ENCODE measurements around the gene GYG2.
A peak's percentile ranks its signal among the peaks of the same experiment; 100 is the strongest.
"Not testable (repeated sequence)": the region's sequence is repeated elsewhere in the genome, so short reads cannot be mapped to it uniquely, and the experiment has no call there.

GYG2 gene

DNA sequence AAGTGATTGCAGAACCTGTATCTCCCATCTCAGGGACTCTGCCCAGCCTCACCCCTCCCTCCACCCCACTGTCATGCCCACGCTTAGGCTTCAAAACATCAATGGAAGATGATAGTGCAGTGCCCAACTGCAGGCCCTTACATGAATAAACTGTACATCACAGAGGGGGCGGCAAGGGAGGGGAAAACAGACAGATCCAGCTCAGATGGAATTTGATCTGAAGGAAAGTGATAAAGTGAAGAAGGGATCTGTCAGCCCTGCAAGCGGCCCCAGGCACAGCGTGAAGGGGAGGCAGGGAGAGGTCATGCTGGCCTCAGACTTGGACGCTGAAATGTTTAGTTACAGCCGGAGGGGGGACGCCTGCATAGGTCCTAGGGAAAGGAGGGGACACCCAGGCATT, 38.5 kb downstream of the GYG2 start:
- no peak for DNase-seq (ENCODE audit: low read depth in 2 of 2, low spot score in 1 of 2)

DNA sequence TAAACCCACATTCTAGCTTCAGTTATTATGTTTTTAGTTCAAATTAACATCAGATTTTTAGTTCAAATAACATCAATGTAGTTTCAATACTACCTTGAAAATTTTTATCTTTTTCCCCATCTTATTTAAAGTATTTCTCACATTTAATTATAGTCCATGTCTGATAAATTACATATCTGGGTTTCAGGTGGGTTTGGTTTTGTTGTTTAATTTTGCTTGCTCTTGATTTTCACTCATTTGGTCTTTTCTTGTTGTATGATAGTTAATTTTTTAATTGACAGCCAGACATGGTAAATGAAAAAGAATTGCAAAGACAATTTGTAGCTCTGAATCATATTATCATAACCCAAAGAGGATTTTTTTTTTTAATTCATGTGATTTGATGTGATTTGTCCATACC, 41.9 kb downstream of the GYG2 start:
- no peak for DNase-seq (ENCODE audit: low read depth in 2 of 2, low spot score in 1 of 2)

DNA sequence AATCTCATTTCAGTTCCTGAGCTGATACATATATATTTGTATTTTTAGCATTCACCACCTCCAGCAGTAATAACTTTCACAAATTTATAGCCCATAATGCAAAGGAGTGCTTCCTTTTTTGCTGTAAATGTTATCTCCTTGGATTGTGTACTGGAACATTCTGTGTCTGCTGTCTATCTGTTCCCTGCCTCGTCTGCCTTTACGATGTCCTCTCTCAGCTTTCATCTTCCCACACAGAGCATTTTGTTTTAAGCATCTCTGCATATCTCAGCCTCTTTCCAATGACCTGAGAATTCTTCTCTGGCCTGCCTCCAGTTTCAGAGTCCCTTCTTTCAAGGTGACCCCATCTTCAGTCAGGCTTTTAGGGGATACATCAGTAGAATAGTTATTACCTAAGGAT, 43.1 kb downstream of the GYG2 start:
- no peak for DNase-seq (ENCODE audit: low read depth in 2 of 2, low spot score in 1 of 2)

DNA sequence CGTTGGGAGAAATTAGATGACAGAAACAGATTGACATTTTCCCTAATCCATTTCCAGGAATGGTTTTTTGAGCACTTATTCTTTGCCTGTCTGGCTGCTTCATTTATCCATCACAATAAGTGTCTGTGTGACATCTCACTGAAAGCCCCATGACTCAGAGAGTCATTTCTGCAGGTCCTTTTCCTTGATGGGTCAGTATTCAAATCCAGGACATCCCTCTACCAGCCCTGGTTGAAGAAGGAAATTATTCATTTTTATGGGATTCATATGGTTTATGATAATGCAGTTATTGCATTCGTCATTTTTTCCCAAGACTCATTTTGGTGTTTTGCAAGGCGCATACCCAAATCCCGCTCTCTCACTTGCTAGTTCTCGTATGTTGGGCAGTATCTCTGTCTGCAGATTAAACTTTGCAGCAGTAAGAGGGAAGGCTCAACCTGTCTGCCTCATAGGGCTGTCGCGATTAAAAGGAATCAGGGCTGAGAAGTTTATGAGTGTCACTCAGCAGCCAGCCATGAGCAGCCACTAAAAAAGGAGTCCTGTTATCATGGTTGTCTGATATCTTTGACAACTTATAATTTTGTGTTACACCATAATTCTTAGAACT, 44.0 kb downstream of the GYG2 start:
- DNase-seq (ENCODE audit: low read depth in 2 of 2, low spot score in 1 of 2), result no peak

DNA sequence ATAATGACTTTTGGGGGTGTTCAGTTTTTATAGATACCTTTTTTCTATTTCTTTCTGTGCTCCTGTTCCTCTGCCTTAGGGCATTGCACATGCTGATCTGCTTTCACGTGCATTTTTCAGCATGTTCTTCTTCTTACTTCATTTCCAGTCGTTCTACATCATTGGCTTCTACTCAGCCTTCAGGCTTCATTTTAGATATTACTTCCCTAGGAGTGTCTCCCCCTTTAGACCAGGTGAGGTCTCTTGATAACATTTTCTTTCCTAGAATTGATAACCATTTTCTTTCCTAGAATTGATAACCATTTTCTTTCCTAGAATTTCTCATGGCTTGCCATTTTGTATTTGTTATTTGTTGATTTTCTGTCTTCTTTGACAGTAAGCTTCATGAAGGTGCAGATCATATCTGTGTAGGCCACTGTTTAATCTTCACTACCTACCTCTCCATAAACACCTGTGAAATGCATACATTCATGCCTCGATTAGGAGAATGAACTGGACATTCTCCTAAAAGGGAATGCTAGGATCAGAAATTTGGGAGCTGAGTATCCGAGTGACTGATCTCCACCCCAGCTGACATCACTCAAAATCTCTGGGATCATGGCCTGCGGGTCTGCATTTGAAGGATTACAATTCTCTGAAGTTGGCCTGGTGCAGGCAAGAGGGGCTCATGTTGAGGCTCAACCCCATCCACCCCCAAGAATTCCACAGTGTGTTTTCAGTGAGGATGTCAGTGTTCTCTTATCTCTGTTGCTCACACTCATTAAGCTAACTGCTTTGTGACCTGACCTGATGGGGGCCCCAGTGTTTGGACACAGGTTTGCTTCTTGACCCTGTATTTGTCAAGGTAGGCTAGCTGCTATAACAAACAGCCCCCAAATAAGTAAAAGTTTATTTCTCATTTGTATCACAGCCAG, 45.7 kb downstream of the GYG2 start:
- DNase-seq (ENCODE audit: low read depth in 2 of 2, low spot score in 1 of 2), result no peak

DNA sequence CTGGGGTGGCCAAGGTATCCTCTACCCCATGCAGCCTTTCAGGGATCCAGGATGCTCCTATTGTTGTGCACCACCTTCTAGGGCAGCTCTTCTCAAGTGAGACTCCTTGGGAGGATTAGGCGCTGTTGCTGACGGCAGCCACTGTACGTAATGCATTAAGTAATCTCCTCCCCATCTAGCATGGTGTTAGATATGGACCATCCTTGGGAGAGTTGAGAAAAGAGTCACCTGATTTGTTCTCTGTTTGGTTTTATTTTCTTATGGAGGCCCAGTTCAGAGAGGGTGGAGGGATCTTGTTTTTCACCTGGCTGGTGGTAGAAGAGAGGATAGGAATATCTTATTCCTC, 46.4 kb downstream of the GYG2 start:
- no peak for DNase-seq (ENCODE audit: low read depth in 2 of 2, low spot score in 1 of 2)

DNA sequence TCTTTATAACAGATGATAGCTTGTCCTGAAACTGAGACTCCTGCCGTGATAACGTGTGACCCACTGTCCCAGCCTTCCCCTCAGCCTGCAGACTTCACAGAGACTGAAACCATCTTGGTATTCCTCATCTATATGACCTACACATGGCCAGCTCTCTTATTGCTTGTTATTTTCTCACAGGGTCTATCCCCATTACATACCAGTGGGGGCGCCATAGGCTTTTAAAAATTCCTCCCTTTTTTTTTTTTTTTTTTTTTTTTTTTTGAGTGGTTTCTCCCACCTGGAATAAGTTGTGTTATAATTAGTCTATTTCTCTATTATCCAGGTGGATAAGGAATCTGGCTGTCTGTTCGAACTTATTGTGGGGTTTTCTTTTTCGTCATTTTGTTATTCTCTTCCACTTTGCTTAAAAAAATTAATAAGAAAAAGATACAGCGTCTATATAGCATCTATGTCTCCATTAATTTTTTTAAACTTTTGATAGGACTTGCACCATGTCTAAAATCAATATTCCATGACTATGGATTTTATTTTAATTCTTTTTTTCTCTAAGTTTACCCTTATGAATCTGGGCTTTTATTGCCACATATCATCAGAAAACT, 47.2 kb downstream of the GYG2 start:
- no peak for DNase-seq (ENCODE audit: low read depth in 2 of 2, low spot score in 1 of 2)

DNA sequence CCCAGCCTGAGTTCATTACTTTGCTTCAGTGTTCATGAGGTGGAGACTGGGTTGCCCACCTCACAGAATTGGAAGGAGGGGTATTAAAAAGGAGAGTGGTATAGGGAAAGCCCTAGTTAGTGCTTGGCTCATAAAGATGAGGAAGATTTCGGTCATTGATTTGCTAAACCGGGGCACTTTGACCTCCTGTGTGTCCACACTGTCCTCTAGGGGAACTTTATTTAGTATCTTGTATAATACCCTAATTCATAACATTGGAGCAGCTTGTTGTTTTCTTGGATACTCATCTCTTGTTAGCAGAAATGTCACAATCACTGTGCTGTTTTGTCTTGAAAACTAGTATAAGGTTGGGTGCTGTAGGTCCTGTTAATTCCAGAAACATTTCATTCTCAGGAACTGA, 49.8 kb downstream of the GYG2 start:
- no peak for DNase-seq (ENCODE audit: low read depth in 2 of 2, low spot score in 1 of 2)

DNA sequence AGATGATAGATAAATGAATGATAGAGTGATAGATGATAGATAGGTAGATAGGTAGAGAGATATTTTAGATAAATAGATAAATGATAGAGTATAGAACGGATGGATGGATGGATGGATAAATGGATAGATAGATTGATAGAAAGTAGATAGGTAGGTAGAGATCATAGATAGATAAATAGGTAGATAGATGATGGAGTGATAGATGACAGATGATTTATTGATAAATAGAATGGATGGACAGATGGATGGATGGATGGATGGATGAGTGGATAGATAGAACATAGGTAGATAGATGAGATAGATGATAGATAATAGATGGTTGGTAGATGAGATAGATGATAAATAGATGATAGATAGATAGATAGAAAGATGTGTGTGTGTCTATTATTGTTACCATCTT, 50.9 kb downstream of the GYG2 start:
- no peak for DNase-seq (ENCODE audit: low read depth in 2 of 2, low spot score in 1 of 2)

DNA sequence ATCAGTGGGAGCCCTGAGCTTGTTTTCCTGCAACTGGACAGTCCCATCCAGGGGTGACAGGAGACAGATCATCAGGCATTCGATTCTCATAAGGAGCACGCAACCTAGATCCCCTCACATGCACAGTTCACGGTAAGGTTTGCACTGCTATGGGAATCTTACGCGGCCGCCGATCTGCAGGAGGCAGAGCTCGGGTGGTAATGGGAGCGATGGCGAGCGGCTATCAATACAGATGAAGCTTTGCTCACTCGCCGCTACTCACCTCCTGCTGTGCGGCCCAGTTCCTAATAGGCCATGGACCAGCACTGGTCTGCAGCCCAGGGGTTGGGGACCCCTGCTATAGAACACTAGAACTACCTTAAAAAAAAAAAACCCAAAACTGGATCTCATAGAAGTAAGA, 55.0 kb downstream of the GYG2 start:
- DNase-seq (ENCODE audit: low read depth in 2 of 2, low spot score in 1 of 2), result no peak

DNA sequence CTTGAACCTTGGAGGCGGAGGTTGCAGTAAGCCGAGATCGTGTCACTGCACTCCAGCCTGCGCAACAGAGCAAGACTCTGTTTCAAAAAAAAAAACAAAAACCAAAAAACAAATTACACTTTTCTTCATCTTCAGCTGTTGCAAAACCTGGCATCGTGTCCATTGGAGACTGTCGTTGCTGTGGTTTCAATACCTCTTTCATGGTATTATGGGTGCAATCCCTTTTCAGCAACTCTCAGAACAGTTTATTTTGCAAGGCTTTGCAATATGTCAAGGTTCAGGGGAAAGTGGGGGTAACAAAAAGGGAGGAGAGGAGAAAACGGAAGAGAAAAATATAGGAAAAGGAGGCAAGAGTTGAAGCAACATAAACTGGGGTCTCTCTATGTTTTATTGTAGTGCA, 59.6 kb downstream of the GYG2 start:
- DNase-seq (ENCODE audit: low read depth in 2 of 2, low spot score in 1 of 2), result no peak

DNA sequence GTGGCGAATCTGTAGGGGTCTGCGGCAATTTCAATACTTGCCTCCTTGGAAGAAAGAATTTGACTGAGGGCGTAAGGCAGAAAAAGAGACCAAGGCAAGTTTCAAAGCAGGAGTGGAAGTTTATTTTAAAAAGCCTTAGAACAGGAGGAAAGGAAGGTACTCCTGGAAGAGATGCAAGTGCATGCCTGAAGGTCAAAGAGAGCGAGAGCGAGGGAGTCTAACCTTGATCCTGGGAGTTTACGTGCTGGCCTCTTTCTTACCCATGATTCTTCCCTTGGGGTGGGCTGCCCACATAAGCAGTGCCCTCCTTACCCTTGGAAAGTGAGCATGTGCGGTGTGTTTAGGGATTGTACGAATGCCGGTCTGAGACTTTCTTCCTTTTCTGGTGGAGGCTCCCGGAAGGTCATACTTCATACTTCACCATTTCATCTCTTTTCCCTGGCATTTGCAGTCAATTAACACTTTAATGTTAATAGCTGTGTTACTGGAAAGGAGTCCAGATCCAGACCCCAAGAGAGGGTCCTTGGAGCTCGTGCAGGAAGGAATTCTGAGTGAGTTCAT, 60.4 kb downstream of the GYG2 start:
- no peak for DNase-seq (ENCODE audit: low read depth in 2 of 2, low spot score in 1 of 2)

DNA sequence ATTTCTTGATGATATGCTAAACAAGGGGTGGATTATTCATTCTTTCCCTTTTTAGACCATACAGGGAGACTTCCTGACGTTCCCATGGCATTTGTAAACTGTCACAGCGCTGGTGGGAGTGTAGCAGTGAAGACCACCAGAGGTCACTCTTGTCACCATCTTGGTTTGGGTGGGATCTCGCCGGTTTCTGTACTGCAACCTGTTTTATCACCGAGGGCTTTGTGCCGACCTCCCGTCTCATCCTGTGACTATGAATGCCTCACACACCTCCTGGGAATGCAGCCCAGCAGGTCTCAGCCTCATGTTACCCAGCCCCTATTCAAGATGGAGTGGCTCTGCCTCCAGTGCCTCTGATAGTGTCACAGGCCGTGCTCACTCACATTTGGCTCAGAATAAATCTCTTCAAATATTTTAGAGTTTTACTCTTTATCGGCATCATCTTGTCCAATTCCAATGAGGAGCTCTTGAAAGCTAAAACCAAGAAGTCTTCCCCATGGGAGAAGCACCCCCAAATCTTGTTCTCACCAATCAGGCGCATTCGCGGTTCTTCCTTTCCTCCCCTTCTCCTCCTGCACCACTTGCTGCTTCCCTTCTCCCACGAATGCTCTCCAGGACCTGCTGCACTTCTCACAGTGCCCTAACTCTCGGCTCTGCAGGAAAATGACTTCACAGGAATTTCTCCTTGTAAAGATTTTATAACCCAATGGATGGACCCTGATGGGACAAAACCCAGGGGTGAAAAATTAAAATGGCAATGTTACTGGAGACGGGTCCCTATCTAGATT, 61.2 kb downstream of the GYG2 start:
- not testable (repeated sequence) for DNase-seq (ENCODE audit: low read depth in 2 of 2, low spot score in 1 of 2)

DNA sequence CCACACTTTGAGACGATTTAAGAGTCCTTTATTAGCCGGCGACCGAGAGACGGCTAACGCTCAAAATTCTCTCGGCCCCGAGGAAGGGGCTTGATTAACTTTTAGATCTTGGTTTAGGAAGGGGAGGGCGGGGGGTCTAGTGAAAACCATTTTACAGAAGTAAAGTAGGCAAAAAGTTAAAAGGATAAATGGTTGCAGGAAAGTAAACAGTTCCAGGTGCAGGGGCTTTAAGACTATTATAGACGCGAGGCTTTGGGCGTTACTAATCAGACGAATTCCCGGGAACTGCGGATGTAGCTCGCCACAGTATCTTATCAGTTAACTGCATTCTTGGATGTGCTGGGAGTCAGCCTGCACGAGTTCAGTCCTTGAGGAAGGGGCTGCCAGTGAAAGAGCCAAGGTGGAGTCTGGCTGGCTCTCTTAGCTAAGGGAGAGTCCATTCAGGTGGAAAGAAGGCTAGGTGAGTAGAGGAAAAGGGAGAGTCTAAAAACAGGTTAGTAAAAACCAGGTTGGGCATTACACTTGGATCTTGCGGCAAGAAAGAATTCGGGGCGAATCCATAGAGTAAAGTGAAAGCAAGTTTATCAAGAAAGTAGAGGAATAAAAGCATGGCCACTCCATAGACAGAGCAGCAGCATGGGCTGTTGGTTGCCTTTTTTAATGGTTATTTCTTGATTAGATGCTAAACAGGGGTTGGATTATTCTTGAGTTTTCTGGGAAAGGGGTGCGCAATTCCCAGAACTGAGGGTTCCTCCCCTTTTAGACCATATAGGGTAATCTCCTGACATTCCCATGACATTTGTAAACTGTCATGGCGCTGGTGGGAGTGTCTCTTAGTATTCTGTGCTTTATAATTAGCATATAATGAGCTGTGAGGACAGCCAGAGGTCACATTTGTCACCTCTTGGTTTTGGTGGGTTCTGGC, 62.1 kb downstream of the GYG2 start:
- DNase-seq (ENCODE audit: low read depth in 2 of 2, low spot score in 1 of 2), result not testable (repeated sequence)

DNA sequence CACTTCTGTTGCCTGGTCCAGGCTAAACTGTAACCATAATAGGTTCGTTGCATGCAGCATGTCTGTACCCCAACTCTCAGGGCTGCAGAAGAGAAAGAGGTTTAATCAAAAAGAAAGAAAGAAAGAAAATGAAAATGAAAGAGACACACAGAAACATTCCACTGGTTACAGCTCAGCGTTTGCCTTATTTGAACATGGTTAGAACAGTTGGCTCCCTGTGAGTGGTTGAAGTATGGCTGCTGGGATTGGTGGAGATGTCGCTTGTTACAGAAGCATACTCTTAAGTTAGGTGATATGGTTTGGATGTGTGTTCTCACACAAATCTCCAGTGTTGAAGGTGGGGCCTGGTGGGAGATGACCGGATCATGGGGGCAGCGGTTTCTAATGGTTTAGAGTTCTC, 64.1 kb downstream of the GYG2 start:
- DNase-seq (ENCODE audit: low read depth in 2 of 2, low spot score in 1 of 2), result no peak

DNA sequence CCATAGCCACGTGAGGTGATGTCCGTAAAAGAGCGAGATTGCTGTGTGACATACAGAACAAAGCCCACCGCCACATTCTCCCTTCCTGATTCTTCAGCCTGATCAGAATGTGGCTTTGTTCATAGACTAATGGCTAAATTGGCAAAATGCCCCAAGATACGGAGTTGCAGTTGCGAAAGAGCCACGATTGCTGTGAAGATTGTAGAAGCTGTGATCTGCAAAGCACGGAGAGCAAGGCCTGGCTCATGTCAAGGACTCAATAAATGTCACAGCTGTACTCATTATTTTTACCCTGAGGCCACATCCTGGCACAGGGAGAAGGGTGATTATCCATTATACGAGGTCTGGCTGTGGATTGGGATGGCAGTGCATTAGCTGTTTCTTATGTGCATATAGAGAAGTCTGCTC, 66.2 kb downstream of the GYG2 start:
- no peak for DNase-seq (ENCODE audit: low read depth in 2 of 2, low spot score in 1 of 2)

DNA sequence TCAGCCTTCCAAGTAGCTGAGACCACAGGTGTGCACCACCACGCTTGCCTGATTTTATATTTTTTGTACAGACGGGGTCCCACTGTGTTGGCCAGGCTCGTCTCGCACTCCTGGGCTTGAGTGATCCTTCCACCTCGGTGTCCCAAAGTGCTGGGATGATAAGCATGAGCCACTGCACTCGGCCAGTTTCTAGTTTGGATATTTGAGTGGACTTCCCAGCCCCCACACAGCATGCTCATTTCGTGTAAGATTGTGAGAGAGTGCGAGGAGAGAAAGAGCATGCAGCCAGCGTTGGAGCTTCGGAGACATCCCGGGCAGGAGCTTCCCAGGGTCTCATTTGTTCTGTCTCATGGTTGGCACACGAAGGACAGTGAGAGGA, 68.6 kb downstream of the GYG2 start:
- no peak for DNase-seq (ENCODE audit: low read depth in 2 of 2, low spot score in 1 of 2)

DNA sequence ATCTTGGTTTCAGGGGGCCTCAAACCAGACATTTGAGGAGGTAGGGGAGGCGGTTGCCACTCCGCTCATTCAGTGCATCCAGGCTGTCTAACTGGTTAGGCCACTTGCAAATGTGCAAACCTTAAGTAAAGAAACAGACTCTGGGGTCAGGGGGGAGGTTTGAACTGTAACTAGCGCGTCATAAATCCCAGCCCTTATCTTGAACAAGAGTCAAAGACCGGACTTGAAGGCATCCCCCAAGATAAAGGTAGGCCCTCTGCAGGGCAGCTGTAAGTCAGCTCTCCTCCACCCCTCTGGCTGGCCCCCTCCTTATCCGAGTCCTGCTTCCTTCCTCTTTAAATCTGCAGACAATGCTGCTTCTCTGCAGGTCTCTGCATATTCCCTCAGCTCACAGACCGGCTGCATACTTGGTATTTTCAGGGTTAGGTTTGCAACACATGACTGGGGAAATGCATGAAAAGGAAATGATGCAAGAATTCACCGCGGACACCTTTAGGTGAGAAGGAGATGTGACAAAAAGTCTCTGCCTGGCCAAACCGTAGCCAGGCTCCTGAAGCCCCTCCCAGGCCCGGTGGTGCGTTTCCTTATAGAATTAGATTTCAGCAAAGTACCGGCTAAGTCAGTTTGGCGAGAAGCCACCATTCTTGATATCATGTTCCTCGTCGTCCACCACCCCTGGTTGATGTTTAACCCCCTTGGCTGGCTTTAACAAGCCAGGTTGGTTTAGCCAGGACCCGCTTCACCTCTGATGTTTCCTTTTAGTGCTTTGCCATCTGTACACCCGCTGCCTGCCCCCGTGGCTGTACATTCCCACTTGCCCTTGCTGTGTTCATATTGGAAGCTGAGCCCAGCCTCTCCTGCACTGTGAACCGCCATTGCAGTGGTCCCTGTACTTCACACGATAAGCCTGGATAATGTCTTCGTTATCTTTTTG, 69.2 kb downstream of the GYG2 start:
- DNase-seq (ENCODE audit: low read depth in 2 of 2, low spot score in 1 of 2), result peak in 1 of 2 donors; percentile 11

DNA sequence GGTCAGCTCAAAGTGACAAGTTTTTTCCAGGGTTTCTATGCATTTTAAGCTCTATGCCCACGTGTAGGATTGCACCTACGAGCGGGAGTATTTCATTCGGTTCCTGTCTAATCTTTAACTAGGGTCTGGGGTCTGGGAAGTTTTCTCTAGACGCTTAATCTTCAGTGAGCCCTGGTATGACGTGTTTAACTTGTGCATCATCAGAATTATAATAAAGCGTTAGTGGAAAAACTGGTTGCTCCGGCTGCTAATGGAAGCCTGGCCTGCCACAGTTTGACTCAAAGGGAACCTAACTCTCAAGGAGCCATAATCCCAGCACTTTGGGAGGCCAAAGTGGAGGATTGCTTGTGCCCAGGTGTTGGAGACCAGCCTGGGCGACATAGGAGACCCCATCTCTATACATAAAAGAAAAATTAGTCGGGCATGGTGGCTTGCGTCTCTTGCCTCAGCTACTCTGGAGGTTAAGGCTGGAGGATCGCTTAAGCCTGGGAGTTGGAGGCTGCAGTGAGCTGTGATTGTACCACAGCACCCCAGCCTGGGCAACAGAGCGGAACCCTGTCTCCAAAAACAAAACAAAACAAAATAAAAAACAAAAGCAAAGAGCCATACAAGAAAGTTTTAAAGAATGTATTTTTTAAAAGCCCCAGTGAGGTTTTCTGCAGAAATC, 70.2 kb downstream of the GYG2 start:
- no peak for DNase-seq (ENCODE audit: low read depth in 2 of 2, low spot score in 1 of 2)
